Loucy (cell line): Measurements from ENCODE around the gene TDP1.

Experiments
- EZH2phosphoT487 ChIP-seq: fragments of 200-600 bp; IDR thresholded peaks from 2 replicates; pipeline ENCODE4 v1.6.1; 2018; ENCODE audit warnings: antibody characterized with exemption, mild to moderate bottlenecking, moderate library complexity, borderline replicate concordance
- TF ChIP-seq, protein P1 (sequence below): fragments of 200-600 bp; sonication (generic); conservative IDR thresholded peaks from 2 replicates; pipeline ENCODE4 v1.5.1; 2014; ENCODE audit warnings: mild to moderate bottlenecking, antibody characterized with exemption, low read length

DNA sequence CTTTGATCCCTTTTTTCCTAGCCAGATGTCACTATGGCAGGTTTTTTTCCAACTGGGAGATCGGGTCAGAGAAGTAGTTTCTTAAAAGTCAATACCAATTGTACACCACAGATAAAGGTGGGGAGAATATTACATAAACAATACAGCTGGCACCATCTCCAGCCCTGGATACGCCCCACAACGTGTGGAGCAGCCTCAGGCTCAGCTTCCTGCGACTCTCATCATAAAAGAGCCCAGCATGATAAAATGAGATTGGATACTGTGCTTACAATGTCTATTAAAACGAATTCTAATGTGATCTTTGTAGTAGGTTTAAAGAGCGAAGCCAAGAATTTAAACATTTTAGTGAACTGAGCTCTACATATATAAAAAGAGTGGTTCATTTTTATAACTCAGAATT, 22.7 kb upstream of the TDP1 start:
- TF ChIP-seq EZH2phosphoT487, result no peak
- TF ChIP-seq, protein P1, sequence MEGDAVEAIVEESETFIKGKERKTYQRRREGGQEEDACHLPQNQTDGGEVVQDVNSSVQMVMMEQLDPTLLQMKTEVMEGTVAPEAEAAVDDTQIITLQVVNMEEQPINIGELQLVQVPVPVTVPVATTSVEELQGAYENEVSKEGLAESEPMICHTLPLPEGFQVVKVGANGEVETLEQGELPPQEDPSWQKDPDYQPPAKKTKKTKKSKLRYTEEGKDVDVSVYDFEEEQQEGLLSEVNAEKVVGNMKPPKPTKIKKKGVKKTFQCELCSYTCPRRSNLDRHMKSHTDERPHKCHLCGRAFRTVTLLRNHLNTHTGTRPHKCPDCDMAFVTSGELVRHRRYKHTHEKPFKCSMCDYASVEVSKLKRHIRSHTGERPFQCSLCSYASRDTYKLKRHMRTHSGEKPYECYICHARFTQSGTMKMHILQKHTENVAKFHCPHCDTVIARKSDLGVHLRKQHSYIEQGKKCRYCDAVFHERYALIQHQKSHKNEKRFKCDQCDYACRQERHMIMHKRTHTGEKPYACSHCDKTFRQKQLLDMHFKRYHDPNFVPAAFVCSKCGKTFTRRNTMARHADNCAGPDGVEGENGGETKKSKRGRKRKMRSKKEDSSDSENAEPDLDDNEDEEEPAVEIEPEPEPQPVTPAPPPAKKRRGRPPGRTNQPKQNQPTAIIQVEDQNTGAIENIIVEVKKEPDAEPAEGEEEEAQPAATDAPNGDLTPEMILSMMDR, result no peak
